Measurements from ENCODE around the gene PCCB. TPM values are rescaled to one million over a fixed set of nuclear protein-coding genes. Genes with fewer than 3 reads are reported as not detected.

PCCB gene
- total RNA-seq, 3 donors from 2014 or later (not counting 1 experiment from before 2014, with no cell fraction given): 17.7 to 19.9 (median 17.8) TPM

DNA sequence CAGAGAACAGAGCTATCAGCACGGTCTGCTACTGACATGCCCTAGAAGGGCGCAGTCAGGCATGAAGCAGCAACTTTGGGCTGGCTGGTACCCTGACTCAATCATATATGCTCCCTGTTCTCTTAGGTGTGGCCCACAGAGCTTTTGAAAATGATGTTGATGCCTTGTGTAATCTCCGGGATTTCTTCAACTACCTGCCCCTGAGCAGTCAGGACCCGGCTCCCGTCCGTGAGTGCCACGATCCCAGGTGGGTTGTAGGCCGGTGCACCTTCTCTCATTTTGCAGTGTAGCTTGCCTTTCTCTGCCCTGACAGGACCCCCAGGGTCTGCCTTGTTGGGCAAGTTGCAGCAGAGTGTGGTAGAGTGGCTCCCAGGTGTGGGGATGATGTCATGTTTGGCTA, 47.7 kb downstream of the PCCB start:
- intact Hi-C loops (cut with micrococcal nuclease): no loop called here
- Histone ChIP-seq H3K4me3 (ENCODE audit: low read length) (no peak overlapping the region), H3K36me3 (ENCODE audit: control insufficient read depth, insufficient read depth, low read length) (peaks cover 37% of the 10 kb centered on the region), H3K9me3 (ENCODE audit: control insufficient read depth, insufficient read depth, low read length) (no peaks in the 10 kb centered on the region), H3K27me3 (ENCODE audit: control insufficient read depth, insufficient read depth, low read length) (no peaks in the 10 kb centered on the region), H3K27ac (ENCODE audit: low read length) (no peak overlapping the region), H3K4me1 (ENCODE audit: control insufficient read depth, insufficient read depth, low read length) (no peaks in the 10 kb centered on the region)
- WGBS (ENCODE audit: insufficient coverage): 95% methylated on average over 8 of the region's 8 CpGs
- Mint-ChIP-seq H3K36me3 (peaks cover 7% of the 10 kb centered on the region), H3K9me3 (no peaks in the 10 kb centered on the region), H3K27me3 (ENCODE audit: low read depth in 2 of 2) (no peaks in the 10 kb centered on the region), H3K4me1 (no peaks in the 10 kb centered on the region), H3K27ac (peak overlapping the region in 1 of 2 donors; percentile 16), H3K4me3 (no peak overlapping the region)
- DNase-seq (no peak), ATAC-seq (no peak)
- TF ChIP-seq, protein P1, sequence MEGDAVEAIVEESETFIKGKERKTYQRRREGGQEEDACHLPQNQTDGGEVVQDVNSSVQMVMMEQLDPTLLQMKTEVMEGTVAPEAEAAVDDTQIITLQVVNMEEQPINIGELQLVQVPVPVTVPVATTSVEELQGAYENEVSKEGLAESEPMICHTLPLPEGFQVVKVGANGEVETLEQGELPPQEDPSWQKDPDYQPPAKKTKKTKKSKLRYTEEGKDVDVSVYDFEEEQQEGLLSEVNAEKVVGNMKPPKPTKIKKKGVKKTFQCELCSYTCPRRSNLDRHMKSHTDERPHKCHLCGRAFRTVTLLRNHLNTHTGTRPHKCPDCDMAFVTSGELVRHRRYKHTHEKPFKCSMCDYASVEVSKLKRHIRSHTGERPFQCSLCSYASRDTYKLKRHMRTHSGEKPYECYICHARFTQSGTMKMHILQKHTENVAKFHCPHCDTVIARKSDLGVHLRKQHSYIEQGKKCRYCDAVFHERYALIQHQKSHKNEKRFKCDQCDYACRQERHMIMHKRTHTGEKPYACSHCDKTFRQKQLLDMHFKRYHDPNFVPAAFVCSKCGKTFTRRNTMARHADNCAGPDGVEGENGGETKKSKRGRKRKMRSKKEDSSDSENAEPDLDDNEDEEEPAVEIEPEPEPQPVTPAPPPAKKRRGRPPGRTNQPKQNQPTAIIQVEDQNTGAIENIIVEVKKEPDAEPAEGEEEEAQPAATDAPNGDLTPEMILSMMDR (IDR thresholded peaks at IDR 0.05): no peak

DNA sequence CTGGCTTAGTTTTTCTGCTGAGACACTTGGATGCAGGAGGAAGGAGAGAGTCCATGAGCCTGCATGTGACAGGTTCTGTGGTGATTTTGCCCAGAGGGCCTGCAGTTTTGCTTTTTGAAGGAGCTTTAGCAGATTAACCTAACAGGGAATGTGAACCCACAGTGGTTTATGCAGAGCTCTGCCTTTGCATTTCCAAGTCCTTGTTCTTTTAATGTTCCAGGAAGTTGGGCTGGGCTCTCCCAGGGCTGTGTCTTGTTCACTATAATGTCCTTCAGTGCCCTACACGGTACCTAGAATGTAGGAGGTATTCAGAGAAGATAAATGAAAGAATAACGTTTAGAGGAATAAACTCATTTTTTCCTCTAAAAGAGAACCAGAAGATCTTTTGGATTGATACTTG, 50.3 kb downstream of the PCCB start:
- DNase-seq: no peak
- no peak overlapping the region for H3K4me3 ChIP-seq (ENCODE audit: low read length)
- intact Hi-C loops (cut with micrococcal nuclease): no loop called here
- H3K27ac Mint-ChIP-seq: no peak overlapping the region
- no peaks in the 10 kb centered on the region for H3K27me3 Mint-ChIP-seq (ENCODE audit: low read depth in 2 of 2)
- WGBS (ENCODE audit: insufficient coverage): 100% methylated on average over 1 of the region's 2 CpGs
- no peak overlapping the region for H3K4me3 Mint-ChIP-seq
- peaks cover 2% of the 10 kb centered on the region for H3K36me3 Mint-ChIP-seq
- no peak overlapping the region for H3K27ac ChIP-seq (ENCODE audit: low read length)
- no peaks in the 10 kb centered on the region for H3K9me3 Mint-ChIP-seq
- TF ChIP-seq, protein P1 (IDR thresholded peaks at IDR 0.05): no peak
- no peaks in the 10 kb centered on the region for H3K9me3 ChIP-seq (ENCODE audit: control insufficient read depth, insufficient read depth, low read length)
- H3K36me3 ChIP-seq (ENCODE audit: control insufficient read depth, insufficient read depth, low read length): peaks cover 14% of the 10 kb centered on the region
- no peaks in the 10 kb centered on the region for H3K27me3 ChIP-seq (ENCODE audit: control insufficient read depth, insufficient read depth, low read length)
- ATAC-seq: no peak
- H3K4me1 Mint-ChIP-seq: no peaks in the 10 kb centered on the region
- no peaks in the 10 kb centered on the region for H3K4me1 ChIP-seq (ENCODE audit: control insufficient read depth, insufficient read depth, low read length)

DNA sequence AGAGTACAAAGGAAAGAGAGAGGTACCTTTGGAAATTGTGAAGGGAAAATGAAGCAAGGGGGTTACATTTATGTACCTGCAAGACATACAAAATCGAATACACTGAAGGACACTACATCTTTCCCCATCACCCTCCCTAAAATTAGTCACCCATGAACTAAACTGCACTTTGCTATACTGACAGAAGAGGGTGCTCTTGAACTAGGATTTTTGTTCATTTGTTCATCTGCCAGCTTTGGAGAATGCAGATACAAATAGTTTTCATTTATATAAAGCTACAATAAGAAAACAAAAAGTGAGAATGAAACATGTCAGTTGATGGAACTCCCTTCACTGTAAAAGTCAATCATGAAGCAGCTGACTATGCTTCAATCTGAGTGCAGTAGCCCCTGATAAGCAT, 55.7 kb downstream of the PCCB start:
- Mint-ChIP-seq H3K27me3 (ENCODE audit: low read depth in 2 of 2) (no peaks in the 10 kb centered on the region), H3K4me1 (no peaks in the 10 kb centered on the region), H3K27ac (no peak overlapping the region), H3K36me3 (peaks cover 7% of the 10 kb centered on the region), H3K4me3 (no peak overlapping the region), H3K9me3 (no peaks in the 10 kb centered on the region)
- no peak overlapping the region for H3K27ac ChIP-seq (ENCODE audit: low read length)
- WGBS (ENCODE audit: insufficient coverage): no CpG with 5 or more reads among the region's 1 CpG
- H3K27me3 ChIP-seq (ENCODE audit: control insufficient read depth, insufficient read depth, low read length): no peaks in the 10 kb centered on the region
- no peak overlapping the region for H3K4me3 ChIP-seq (ENCODE audit: low read length)
- intact Hi-C loops (cut with micrococcal nuclease): loop anchor here (1.0 kb wide), 3 partner anchors 231 to 708 kb away; partner anchors contain the start of gene STAG1
- no peak for DNase-seq
- TF ChIP-seq, protein P1 (IDR thresholded peaks at IDR 0.05): peak; percentile 60
- peak; percentile 48 to 64 (median 50) for ATAC-seq
- no peaks in the 10 kb centered on the region for H3K9me3 ChIP-seq (ENCODE audit: control insufficient read depth, insufficient read depth, low read length)
- no peaks in the 10 kb centered on the region for H3K4me1 ChIP-seq (ENCODE audit: control insufficient read depth, insufficient read depth, low read length)
- peaks cover 10% of the 10 kb centered on the region for H3K36me3 ChIP-seq (ENCODE audit: control insufficient read depth, insufficient read depth, low read length)

DNA sequence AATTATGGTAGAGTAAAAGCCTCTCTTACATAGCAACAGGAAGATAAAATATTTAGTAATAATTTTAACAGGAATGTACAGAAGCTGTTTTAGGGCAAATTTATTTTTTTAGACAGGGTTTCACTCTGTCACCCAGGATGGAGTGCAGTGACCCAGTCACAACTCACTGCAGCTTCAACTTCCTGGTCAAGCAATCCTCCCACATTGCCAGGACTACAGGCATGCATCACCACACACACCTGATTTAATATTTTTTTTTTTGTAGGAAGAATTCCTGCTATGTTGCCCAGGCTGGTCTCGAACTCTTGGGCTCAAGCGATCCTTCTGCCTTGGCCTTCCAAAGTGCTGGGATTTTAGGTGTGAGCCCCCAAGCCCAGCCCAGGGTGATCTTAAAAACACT, 61.1 kb downstream of the PCCB start:
- no peaks in the 10 kb centered on the region for H3K4me1 Mint-ChIP-seq
- H3K36me3 Mint-ChIP-seq: peaks cover 1% of the 10 kb centered on the region
- intact Hi-C loops (cut with micrococcal nuclease): no loop called here
- H3K36me3 ChIP-seq (ENCODE audit: control insufficient read depth, insufficient read depth, low read length): peaks cover 2% of the 10 kb centered on the region
- H3K9me3 Mint-ChIP-seq: no peaks in the 10 kb centered on the region
- H3K9me3 ChIP-seq (ENCODE audit: control insufficient read depth, insufficient read depth, low read length): no peaks in the 10 kb centered on the region
- H3K27me3 ChIP-seq (ENCODE audit: control insufficient read depth, insufficient read depth, low read length): no peaks in the 10 kb centered on the region
- no peak overlapping the region for H3K4me3 Mint-ChIP-seq
- TF ChIP-seq, protein P1 (IDR thresholded peaks at IDR 0.05): no peak
- no peak overlapping the region for H3K4me3 ChIP-seq (ENCODE audit: low read length)
- 98% methylated on average over 2 of the region's 2 CpGs for WGBS (ENCODE audit: insufficient coverage)
- H3K4me1 ChIP-seq (ENCODE audit: control insufficient read depth, insufficient read depth, low read length): no peaks in the 10 kb centered on the region
- no peaks in the 10 kb centered on the region for H3K27me3 Mint-ChIP-seq (ENCODE audit: low read depth in 2 of 2)
- no peak overlapping the region for H3K27ac ChIP-seq (ENCODE audit: low read length)
- DNase-seq (no peak), ATAC-seq (no peak)
- no peak overlapping the region for H3K27ac Mint-ChIP-seq
